Measurements from ENCODE around the gene SLC22A1. TPM values are rescaled to one million over a fixed set of nuclear protein-coding genes. Genes with fewer than 3 reads are reported as not detected.
A peak's percentile ranks its signal among the peaks of the same experiment; 100 is the strongest.

Gene SLC22A1
- total and polyA plus RNA-seq, 2 of the 13 experiments (the other 11 are each of a cell fraction or from before 2014, with no cell fraction given): 0.80 to 0.87 TPM

DNA sequence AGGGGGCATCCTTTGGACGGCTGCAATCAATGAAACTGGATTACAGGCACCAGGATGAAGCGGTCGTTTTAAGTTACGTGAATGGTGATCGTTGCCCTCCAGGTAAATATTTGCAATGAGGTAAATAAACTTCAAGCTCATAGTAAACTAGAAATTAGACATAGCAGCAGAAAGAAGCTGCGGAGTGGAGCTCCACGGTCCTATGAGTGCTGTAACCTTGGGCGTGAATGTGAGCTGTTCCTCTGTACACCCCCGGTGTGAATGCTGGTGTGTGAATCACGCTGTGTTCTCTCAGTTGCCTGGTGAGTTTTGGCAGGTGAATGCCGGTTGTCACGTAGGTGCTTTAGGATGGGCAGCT is 42.0 kb upstream of the SLC22A1 start:
- 54% methylated on average over 12 of the region's 12 CpGs for WGBS (ENCODE audit: low lambda C conversion rate)
- POLR2A ChIA-PET: no interaction called here
- H3K4me2 ChIP-seq (ENCODE audit: low read depth, low read length): no peak overlapping the region
- no peaks in the 10 kb centered on the region for H3K9me3 ChIP-seq (ENCODE audit: low read length)
- H3K4me1 ChIP-seq (ENCODE audit: insufficient read depth, low read length): peaks cover 11% of the 10 kb centered on the region
- no peaks in the 10 kb centered on the region for H4K20me1 ChIP-seq (ENCODE audit: insufficient read depth, low read length)
- TF ChIP-seq FOXP1 (IDR thresholded peaks at IDR 0.05) (no peak), FOXP1 (CRISPR knock-in tag; IDR thresholded peaks at IDR 0.05) (peak; percentile 28; the same call in 1 of the 2 replicates), EP300 (IDR thresholded peaks at IDR 0.05; ENCODE audit: low read depth in 2 of 2, low read length in 2 of 2) (peak in 1 of 2 experiments; percentile 33; a peak in 1 of 4 replicates), EP300 (CRISPR knock-in tag; IDR thresholded peaks at IDR 0.05; ENCODE audit: borderline replicate concordance) (no peak), ZNF207 (IDR thresholded peaks at IDR 0.05; ENCODE audit: borderline replicate concordance) (no peak), ZZZ3 (CRISPR knock-in tag; IDR thresholded peaks at IDR 0.05; ENCODE audit: borderline replicate concordance) (no peak), ZIK1 (CRISPR knock-in tag; IDR thresholded peaks at IDR 0.05; ENCODE audit: borderline replicate concordance, low read depth) (no peak), ADNP (CRISPR knock-in tag; IDR thresholded peaks at IDR 0.05) (no peak), FOXA3 (CRISPR knock-in tag; IDR thresholded peaks at IDR 0.05) (peak; percentile 20; the same call in 1 of the 2 replicates), ZNF33A (CRISPR knock-in tag; IDR thresholded peaks at IDR 0.05; ENCODE audit: borderline replicate concordance) (no peak), ZBTB38 (CRISPR knock-in tag; IDR thresholded peaks at IDR 0.05) (peak; percentile 42; the same call in 1 of the 2 replicates), CBX2 (IDR thresholded peaks at IDR 0.05; ENCODE audit: low read depth, low read length) (no peak), CBX2 (CRISPR knock-in tag; IDR thresholded peaks at IDR 0.05; ENCODE audit: low read depth) (no peak), RBM22 (optimal IDR thresholded peaks at IDR 0.05; ENCODE audit: low read length) (peak; percentile 38), ZNF607 (CRISPR knock-in tag; IDR thresholded peaks at IDR 0.05; ENCODE audit: borderline replicate concordance) (0 out of 2 replicates have a peak, but pooled peaks have one; percentile 46), ZNF143 (CRISPR knock-in tag; IDR thresholded peaks at IDR 0.05) (no peak), DPF2 (CRISPR knock-in tag; IDR thresholded peaks at IDR 0.05; ENCODE audit: borderline replicate concordance, low read depth) (no peak), HHEX (CRISPR knock-in tag; IDR thresholded peaks at IDR 0.05) (no peak)
- TF ChIP-seq, protein P1, sequence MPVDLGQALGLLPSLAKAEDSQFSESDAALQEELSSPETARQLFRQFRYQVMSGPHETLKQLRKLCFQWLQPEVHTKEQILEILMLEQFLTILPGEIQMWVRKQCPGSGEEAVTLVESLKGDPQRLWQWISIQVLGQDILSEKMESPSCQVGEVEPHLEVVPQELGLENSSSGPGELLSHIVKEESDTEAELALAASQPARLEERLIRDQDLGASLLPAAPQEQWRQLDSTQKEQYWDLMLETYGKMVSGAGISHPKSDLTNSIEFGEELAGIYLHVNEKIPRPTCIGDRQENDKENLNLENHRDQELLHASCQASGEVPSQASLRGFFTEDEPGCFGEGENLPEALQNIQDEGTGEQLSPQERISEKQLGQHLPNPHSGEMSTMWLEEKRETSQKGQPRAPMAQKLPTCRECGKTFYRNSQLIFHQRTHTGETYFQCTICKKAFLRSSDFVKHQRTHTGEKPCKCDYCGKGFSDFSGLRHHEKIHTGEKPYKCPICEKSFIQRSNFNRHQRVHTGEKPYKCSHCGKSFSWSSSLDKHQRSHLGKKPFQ (CRISPR knock-in tag; IDR thresholded peaks at IDR 0.05; ENCODE audit: insufficient replicate concordance): peak; percentile 90
- TF ChIP-seq, protein P2, sequence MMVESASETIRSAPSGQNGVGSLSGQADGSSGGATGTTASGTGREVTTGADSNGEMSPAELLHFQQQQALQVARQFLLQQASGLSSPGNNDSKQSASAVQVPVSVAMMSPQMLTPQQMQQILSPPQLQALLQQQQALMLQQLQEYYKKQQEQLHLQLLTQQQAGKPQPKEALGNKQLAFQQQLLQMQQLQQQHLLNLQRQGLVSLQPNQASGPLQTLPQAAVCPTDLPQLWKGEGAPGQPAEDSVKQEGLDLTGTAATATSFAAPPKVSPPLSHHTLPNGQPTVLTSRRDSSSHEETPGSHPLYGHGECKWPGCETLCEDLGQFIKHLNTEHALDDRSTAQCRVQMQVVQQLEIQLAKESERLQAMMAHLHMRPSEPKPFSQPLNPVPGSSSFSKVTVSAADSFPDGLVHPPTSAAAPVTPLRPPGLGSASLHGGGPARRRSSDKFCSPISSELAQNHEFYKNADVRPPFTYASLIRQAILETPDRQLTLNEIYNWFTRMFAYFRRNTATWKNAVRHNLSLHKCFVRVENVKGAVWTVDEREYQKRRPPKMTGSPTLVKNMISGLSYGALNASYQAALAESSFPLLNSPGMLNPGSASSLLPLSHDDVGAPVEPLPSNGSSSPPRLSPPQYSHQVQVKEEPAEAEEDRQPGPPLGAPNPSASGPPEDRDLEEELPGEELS (CRISPR knock-in tag; IDR thresholded peaks at IDR 0.05): peak; percentile 46; the same call in 1 of the 2 replicates
- TF ChIP-seq, protein P3, sequence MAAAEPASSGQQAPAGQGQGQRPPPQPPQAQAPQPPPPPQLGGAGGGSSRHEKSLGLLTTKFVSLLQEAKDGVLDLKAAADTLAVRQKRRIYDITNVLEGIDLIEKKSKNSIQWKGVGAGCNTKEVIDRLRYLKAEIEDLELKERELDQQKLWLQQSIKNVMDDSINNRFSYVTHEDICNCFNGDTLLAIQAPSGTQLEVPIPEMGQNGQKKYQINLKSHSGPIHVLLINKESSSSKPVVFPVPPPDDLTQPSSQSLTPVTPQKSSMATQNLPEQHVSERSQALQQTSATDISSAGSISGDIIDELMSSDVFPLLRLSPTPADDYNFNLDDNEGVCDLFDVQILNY (CRISPR knock-in tag; conservative IDR thresholded peaks at IDR 0.05): no peak
- intact Hi-C loops (cut with micrococcal nuclease; ENCODE audit: unreplicated experiment): no loop called here
- H3K27me3 ChIP-seq (ENCODE audit: control insufficient read depth in 1 of 2, insufficient read depth in 2 of 2, low read length in 2 of 2): no peaks in the 10 kb centered on the region
- H3K79me2 ChIP-seq (ENCODE audit: insufficient read depth, low read length): no peaks in the 10 kb centered on the region
- FAIRE-seq (no peak), ATAC-seq (peak; percentile 63), DNase-seq (ENCODE audit: low spot score) (no peak)
- no peak overlapping the region for H3K27ac ChIP-seq (ENCODE audit: extremely low read length, insufficient read depth, low read length)
- H3K9ac ChIP-seq (ENCODE audit: insufficient read depth, low read depth, low read length): no peak overlapping the region
- no TSS peak for BruUV-seq (replicated peaks)
- in situ Hi-C loops (cut with HindIII; ENCODE audit: extremely low pct_ligation_motif_present, low pct_unique_long_range_greater_than_20kb): no loop called here
- H2AFZ ChIP-seq (ENCODE audit: low read length): no peak overlapping the region
- H3K36me3 ChIP-seq (replicated peaks in 1 of 2; ENCODE audit: control insufficient read depth in 1 of 2, insufficient read depth in 2 of 2, low read length in 2 of 2): peaks cover 43 to 84% of the 10 kb centered on the region in 2 experiments
- no peak overlapping the region for H3K4me3 ChIP-seq (replicated peaks in 1 of 3; ENCODE audit: insufficient read depth in 1 of 3, low read depth in 2 of 3, low read length in 3 of 3)
- CTCF ChIA-PET (ENCODE audit: low intra/inter-chr PET ratio, low total read pairs): no interaction called here

All from HepG2 (cell line).